HG03064 (cell line): Measurements from ENCODE around the gene TUBD1.

Source experiments
- ATAC-seq: cut with Tn5 transposase; IDR thresholded peaks from one replicate; pipeline ENCODE4 v1.9.1; 2021; ENCODE audit warnings: low read depth; ENCODE audit not compliant: unreplicated experiment

The TUBD1 gene

DNA sequence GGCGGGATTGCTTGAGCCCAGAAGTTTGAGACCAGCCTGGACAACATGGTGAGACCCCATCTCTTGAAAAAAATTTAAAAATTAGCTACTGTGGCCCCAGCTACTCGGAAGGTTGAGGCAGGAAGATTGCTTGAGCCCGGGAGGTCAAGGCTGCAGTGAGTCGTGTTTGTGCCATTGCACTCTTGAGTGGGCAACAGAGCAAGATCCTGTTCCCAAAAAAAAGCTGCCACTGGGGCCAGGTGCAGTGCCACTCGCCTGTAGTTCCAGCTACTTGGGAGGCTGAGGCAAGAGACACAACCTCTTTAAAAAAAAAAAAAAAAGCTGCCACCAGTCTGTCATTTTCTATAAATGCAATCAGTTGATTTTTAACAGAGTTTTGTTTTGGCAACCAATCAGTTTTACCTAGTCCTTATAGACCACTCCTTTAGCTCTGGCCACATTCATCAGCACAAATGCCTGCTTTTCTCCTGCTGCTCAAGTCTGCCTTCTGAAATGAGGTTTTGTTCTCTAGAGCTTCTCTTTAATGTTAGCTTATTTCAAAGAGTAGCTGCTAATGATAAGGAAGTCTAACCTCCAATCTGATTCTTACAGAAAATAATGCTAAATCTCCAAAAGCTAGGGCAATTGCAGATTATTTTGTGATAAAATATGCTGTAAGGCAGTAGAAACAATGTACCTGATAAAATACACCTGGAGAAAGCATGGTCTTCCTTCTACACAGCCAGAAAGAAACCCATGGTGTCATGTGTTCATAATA is 64.8 kb downstream of the TUBD1 start:
- no peak for ATAC-seq

DNA sequence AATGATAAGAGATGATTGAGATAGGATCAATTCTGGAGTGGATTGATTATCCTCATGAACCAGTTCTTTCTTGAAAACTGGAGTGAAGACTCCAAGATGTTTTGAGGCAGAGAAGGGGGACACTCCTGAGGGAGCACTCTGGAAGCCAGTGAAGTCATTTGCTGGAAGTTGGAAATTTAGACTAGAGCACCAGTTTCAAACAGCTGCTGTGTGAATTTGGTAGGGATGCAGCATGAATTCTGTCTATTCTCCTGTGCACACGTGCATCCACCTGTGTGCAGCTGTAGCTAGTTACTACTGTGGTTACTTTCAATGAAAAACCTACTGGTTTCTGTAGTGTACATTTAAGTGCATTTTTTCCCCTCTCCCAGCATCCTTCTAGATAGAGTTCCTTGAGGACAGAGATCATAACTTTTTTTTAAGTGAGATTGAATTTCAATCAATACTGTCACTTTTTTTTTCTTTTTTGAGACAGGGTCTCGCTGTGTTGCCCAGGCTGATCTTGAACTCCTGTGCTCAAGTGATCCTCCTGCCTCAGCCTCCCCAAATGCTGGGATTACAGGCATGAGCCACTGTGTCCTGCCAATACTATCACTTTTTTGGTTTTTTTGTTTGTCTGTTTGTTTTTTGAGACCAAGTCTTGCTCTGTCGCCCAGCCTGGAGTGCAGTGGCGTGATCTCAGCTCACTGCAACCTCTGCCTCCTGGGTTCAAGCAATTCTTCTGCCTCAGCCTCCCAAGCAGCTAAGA is 65.9 kb downstream of the TUBD1 start:
- no peak for ATAC-seq

DNA sequence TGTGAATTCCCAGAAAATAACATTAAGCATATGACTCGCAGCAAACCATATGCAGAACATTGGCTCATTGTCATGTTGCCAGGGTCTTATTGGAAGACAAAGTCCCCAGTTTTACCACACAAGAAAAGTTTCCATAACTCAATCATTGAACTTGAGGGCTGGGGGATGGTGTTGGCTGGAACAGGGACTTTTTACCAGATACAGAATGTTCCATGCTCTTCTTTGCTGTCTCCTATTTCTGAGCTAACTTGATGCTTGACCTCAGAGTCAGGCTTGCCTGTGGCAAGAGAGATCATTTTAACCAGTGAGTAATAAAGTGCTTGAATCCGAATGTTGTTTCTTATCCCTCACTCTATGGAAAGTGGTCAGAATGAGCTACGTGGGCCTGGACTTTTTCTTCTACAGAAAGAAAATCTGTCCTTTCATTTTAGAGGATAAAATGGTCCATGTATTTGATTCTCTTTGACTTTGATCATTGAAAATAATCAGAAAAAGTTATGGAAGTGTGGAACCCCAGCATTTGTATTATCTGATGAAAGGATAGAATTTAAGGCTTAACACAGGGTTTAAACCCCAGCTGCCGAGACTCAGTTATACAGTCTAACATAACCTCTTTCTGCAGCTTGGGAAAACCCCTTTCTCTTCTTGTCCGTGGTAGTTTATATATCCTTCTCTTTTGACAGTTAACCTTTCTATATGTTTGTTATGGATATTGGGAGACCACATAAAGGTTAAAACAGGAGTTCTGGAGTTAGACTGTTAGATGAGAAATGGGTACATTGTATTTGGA is 67.0 kb downstream of the TUBD1 start:
- no peak for ATAC-seq

DNA sequence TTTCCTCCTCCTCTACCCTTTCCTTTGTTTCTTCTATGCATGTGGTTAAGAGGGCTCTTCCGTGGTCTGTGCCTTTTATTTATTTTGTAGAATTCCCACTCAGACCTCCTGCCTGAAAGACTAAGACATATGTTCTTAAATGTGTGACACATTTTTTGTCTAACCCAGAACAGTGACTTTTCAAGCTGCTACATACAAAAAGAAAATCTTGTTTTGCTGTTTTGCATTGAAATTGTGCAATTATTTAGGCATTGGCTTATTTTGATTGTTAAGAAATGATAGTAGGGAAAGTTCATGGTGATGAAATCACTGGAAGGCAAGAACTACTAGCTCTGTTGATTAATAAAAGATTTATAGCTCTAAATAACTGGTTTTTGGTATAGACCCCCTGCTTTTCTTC is 76.8 kb downstream of the TUBD1 start:
- no peak for ATAC-seq

GRCh38 chr17:59814685-59815084 is 78.1 kb downstream of the TUBD1 start:
- ATAC-seq, result no peak

DNA sequence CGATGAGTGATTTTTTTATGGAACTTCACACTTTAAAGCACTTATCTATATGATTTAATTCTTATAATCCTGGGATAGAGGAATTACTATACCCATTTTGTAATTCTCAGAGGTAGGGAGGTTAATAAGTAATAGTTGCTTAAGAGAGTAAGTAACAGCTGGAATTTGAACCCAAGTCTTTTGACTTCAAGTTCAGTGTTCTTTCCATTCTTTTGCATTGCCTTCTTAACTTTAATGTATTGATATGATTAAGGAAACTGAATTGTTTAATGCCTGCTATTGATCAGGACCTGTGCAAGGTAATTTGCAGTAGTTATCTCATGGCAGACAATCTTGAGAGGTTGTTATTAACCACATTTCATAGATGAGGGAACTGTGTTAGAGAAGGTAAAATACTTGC is 78.5 kb downstream of the TUBD1 start:
- ATAC-seq, result no peak

GRCh38 chr17:59812139-59812538 is 80.6 kb downstream of the TUBD1 start:
- ATAC-seq, result no peak

GRCh38 chr17:59811209-59811608 is 81.5 kb downstream of the TUBD1 start:
- ATAC-seq, result no peak

GRCh38 chr17:59810894-59811153 is 81.9 kb downstream of the TUBD1 start:
- ATAC-seq, result no peak
